ENCODE results near the gene OGDHL.

OGDHL gene

GRCh38 chr10:49686651-49687050 lies 75.5 kb downstream of the OGDHL start:
- TF ChIP-seq CTCF (IDR thresholded peaks at IDR 0.05), result no peak
- Histone ChIP-seq H3K27me3 (peaks cover 0 to 27% of the 10 kb centered on the region in 2 donors), H3K9me3 (peaks cover 0 to 27% (median 0%) of the 10 kb centered on the region in 3 donors), H3K4me1 (no peaks in the 10 kb centered on the region), H3K36me3 (no peaks in the 10 kb centered on the region), H3K4me3 (no peak overlapping the region), H3K27ac (no peak overlapping the region)
- DNase-seq, result no peak
- intact Hi-C loops (cut with DNase I; ENCODE audit: low total_unique reads), result no loop called here
